Activated T-cell treated with anti-CD3 and anti-CD28 coated beads, Interleukin-2, amount 50 U/mL, for 4 hours (primary cell): ENCODE results near the gene PRICKLE4. TPM values are rescaled to one million over a fixed set of nuclear protein-coding genes. Genes with fewer than 3 reads are reported as not detected.
"Not testable (repeated sequence)": the region's sequence is repeated elsewhere in the genome, so short reads cannot be mapped to it uniquely, and the experiment has no call there.

Experiments
- ATAC-seq, 2 donors: fragments of 200-7000 bp; cut with Tn5 transposase; one replicate each; pipeline ENCODE4 v1.10.0; 2021
- DNase-seq: peaks from one replicate; pipeline ENCODE4 v3.0.0-alpha.2; 2020
- H3K27me3 Mint-ChIP-seq: one replicate; pipeline ENCODE4 v1.8.0; 2021; ENCODE audit warnings: low read depth, mixed read lengths
- H3K36me3 Mint-ChIP-seq: one replicate; pipeline ENCODE4 v1.8.0; 2022; ENCODE audit warnings: mixed read lengths; ENCODE audit not compliant: insufficient read depth
- H3K4me1 Mint-ChIP-seq: one replicate; pipeline ENCODE4 v1.8.0; 2021; ENCODE audit warnings: low read depth, mixed read lengths
- H3K4me3 Mint-ChIP-seq: one replicate; pipeline ENCODE4 v1.8.0; 2021; ENCODE audit warnings: mild to moderate bottlenecking, moderate library complexity, mixed read lengths
- H3K9me3 Mint-ChIP-seq: one replicate; pipeline ENCODE4 v1.8.0; 2021; ENCODE audit warnings: mixed read lengths
- total RNA-seq, 3 donors: library from RNA; stranded (reverse); gene quantifications; one replicate each; pipeline ENCODE4 v1.2.1, GENCODE V29; 2021

The PRICKLE4 gene
- total RNA-seq, 3 donors from 2014 or later: not detected

DNA sequence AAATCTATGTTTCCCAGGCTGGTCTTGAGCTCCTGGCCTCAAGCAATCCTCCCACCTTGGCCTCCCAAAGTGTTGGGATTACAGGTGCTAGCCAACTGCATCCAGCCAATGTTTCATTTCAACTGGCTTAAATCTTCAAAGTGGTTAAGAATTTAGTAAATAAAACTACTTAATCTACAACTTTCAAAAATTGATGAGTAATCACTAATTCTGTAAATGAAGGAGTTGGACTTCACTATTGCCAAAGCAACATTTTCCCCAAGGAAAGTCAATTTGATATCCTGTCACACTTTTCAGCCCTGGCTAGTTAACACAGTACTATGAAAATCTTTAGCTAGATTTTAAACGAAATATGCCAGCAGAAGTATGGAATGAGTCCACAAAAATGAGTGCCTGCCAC, 10.7 kb downstream of the PRICKLE4 start:
- no peak overlapping the region for H3K4me3 Mint-ChIP-seq
- no peaks in the 10 kb centered on the region for H3K9me3 Mint-ChIP-seq
- peaks cover 12% of the 10 kb centered on the region for H3K4me1 Mint-ChIP-seq
- DNase-seq (no peak), ATAC-seq (no peak)
- H3K36me3 Mint-ChIP-seq: peaks cover 21% of the 10 kb centered on the region
- H3K27me3 Mint-ChIP-seq: no peaks in the 10 kb centered on the region

DNA sequence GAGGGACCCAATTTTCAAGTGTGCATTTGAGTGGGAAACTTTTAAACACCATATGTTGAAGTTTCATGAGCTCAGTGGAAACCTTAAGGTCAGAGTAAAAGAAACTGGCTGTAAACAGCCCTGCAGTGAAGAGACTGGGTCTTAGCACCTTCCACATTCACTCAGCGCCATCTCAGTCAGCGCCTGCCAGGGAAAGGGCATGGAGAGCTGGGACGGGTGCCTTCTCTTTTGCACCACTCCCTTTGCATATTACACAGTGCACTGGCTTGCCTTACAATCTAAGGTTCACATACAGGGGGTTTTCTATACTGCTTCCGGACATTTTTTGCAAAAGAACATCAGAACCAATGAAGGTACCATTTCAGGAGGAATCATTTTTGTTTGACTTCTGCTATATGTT, 11.4 kb downstream of the PRICKLE4 start:
- H3K27me3 Mint-ChIP-seq: no peaks in the 10 kb centered on the region

DNA sequence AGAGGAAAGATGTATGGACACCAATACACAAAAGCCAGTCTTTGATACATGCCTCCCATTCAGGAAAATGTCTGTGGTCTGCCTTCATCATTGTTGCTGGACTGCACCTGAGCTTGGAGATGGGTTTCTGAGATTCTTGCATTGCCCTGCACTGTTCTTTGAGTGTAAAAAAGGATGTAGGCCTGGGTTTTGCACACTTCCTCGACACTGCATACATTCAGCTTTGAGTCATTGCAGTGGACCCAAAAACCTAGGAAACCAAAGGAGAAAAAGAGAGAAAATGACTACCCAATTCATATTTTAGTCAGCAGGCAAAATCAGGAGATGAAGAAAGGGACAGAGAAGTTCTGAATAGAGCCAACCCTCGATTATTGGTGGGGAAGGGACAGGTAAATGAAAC, 15.9 kb downstream of the PRICKLE4 start:
- ATAC-seq (no peak), DNase-seq (no peak)
- Mint-ChIP-seq H3K27me3 (no peaks in the 10 kb centered on the region), H3K9me3 (no peaks in the 10 kb centered on the region), H3K4me1 (no peaks in the 10 kb centered on the region), H3K36me3 (peaks cover 8% of the 10 kb centered on the region), H3K4me3 (no peak overlapping the region)

More for the DNA sequence above, 11.4 kb downstream of the PRICKLE4 start:
- ATAC-seq: no peak
- Mint-ChIP-seq H3K4me1 (peaks cover 12% of the 10 kb centered on the region), H3K4me3 (no peak overlapping the region), H3K36me3 (peaks cover 21% of the 10 kb centered on the region), H3K9me3 (no peaks in the 10 kb centered on the region)
- DNase-seq: no peak

DNA sequence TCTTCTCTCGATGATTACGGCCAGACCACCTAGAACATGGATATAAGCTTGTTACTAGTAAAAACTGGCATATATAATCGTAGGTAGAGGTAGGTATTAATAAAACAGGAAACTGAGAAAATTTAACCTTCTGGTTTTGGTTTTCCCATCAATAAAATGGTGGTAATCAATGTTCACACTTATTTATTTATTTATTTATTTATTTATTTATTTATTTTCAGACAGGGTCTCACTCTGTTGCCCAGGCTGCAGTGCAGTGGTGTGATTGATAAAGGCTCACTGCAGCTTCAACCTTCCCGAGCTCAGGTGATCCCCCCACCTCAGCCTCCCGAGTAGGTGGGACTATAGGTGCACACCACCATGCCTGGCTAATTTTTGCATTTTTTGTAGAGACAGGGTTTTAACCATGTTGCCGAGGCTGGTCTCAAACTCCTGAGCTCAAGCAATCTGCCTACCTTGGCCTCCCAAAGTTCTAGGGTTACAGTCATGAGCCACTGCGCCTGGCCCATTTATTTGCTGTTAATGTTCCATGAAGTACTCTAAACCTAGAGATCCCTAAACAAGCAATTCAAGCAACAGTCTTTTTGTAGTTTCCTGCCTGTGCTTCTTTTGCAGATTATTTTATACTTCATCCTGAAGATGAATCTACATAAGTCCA, 18.4 kb downstream of the PRICKLE4 start:
- no peaks in the 10 kb centered on the region for H3K36me3 Mint-ChIP-seq
- H3K27me3 Mint-ChIP-seq: no peaks in the 10 kb centered on the region
- no peak for ATAC-seq
- no peak overlapping the region for H3K4me3 Mint-ChIP-seq
- no peak for DNase-seq
- H3K9me3 Mint-ChIP-seq: no peaks in the 10 kb centered on the region
- H3K4me1 Mint-ChIP-seq: no peaks in the 10 kb centered on the region

DNA sequence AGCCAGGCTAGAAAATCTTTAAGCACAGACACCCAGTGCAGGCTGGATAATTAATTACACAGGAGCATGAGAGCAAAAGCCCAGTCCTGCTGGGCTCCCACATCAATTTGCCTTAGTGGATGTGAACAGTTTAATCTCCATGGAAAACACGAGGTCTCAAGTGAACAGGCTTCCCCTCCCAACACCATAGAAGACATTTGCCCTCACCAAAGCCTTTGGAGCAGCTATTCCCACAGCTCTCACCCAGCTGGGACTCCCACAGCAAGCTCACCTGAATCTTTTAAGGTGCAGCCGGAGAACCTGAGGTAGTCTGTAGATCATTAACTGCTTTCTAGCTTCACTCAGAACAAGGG, 19.0 kb downstream of the PRICKLE4 start:
- Mint-ChIP-seq H3K4me1 (no peaks in the 10 kb centered on the region), H3K4me3 (no peak overlapping the region), H3K36me3 (no peaks in the 10 kb centered on the region)

DNA sequence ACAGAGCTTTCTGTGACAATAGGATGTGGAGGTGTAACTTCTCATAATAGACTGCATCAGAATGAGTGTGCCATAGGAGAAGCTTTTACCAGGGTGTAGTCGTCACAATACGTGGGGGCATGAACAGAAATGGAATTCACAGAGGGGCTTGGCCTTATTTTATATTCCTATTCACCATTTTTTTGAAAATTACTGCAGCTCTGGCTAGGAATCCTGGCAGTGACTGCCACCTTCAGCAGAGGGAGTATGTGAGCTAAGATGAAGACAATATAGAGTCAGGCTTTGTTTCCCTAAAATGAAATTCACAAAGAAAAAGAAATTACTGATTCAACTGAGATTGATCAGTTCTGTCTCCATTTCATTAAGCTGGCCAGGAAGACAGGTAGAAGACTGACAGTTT, 20.8 kb downstream of the PRICKLE4 start:
- Mint-ChIP-seq H3K4me1 (no peaks in the 10 kb centered on the region), H3K36me3 (no peaks in the 10 kb centered on the region)
- no peak for ATAC-seq

More for the DNA sequence above, 19.0 kb downstream of the PRICKLE4 start:
- ATAC-seq (no peak), DNase-seq (no peak)
- Mint-ChIP-seq H3K27me3 (no peaks in the 10 kb centered on the region), H3K9me3 (no peaks in the 10 kb centered on the region)

DNA sequence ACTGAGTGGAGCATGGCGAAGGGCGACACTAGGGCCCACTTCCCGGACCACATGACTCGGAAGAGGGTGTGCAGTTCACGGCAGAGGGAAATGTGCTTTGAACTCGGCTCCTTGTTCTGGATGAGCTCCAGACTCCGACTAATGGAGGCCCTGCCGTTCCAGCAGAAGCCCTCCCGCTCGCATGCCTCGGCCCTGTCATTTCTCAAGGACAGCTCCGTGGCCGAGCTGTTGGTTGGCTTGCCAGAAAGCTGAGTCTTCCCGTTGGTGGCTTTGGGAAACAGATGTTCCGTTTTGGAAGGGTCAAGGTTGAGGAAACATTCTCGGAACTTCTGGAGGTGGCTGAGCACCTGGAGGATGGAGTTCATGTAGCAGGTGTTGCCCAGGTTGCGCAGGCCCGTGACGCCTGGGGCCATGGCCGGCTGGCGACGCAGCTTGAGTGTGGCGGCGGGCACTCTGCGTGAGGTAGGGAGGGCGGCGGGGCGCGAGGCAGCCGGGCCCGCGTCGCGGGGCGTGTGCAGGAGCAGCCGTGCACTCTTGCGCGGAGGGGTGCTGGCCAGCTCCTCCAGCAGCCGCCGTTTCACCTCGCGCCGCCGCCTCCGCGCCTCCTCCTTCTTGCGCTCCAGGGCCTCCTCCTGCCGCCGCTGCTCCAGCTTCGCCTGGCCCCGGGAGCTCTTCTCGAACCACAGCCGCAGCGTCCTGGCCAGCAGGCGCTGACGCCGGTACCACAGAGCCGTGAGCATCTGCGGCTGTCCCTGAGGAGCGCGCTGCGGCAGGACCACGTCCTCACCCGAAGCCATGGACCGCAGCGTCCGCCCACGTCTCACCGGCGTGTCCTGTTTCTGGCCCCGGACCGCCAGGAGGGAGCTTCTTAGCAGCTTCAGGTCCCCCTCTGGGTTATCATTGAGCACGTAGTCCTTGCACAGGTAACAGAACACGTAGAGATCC, 25.5 kb downstream of the PRICKLE4 start:
- ATAC-seq: no peak
- H3K27me3 Mint-ChIP-seq: no peaks in the 10 kb centered on the region
- no peak for DNase-seq
- H3K4me1 Mint-ChIP-seq: no peaks in the 10 kb centered on the region
- no peak overlapping the region for H3K4me3 Mint-ChIP-seq
- H3K9me3 Mint-ChIP-seq: no peaks in the 10 kb centered on the region
- no peaks in the 10 kb centered on the region for H3K36me3 Mint-ChIP-seq

More for the DNA sequence above, 20.8 kb downstream of the PRICKLE4 start:
- DNase-seq: no peak
- H3K9me3 Mint-ChIP-seq: no peaks in the 10 kb centered on the region
- no peaks in the 10 kb centered on the region for H3K27me3 Mint-ChIP-seq
- no peak overlapping the region for H3K4me3 Mint-ChIP-seq

DNA sequence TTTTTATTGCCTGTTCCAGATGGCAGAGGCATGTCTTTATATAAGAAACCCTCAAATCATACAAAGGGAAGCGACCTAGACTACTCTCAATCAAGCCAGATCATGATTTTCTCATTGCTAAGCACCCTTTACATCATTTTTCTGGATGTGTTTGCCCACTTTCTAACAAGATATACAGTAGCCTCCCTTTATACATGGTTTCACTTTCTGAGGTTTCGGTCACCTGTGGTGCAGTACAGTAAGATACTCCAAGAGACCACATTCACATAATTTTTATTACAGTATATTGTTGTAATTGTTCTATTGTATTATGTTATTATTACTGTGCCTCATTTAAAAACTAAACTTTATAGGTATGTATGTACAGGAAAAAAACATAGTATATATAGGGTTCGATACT, 30.5 kb downstream of the PRICKLE4 start:
- no peak for ATAC-seq
- Mint-ChIP-seq H3K36me3 (no peaks in the 10 kb centered on the region), H3K4me3 (no peak overlapping the region), H3K9me3 (no peaks in the 10 kb centered on the region), H3K27me3 (no peaks in the 10 kb centered on the region), H3K4me1 (peaks cover 2% of the 10 kb centered on the region)
- no peak for DNase-seq

DNA sequence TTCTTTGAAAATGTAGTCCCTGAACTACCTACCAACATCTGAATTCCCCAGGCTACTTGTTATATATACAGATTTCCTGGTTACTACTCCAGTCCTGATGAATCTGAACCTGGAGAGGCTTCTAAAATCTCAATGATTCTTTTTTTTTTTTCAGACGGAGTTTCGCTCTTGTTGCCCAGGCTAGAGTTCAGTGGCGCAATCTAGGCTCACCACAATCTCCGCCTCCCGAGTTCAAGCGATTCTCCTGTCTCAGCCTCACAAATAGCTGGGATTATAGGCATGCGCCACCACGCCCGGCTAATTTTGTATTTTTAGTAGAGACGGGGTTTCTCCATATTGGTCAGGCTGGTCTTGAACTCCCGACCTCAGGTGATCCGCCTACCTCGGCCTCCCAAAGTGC, 31.4 kb downstream of the PRICKLE4 start:
- not testable (repeated sequence) for ATAC-seq, H3K4me1 Mint-ChIP-seq, H3K9me3 Mint-ChIP-seq, H3K27me3 Mint-ChIP-seq, H3K36me3 Mint-ChIP-seq, DNase-seq, H3K4me3 Mint-ChIP-seq

DNA sequence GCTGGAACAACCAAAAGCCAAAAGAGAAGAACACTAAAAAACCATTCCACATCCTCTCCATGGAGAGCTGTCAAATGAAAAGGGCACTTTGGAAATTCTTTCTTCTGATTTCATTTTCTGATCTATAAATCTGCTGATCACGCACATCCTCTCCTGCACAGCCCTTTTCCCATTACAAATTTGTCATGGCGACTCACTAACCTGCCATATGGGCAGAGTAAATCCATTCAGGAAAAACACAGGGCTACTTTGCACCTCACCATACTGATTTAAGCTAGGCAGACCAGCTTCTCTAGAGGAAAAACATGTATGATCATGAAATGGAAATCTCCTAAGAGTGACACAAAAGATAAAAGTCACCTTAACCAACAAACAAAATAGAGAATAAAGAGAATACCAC, 32.9 kb downstream of the PRICKLE4 start:
- no peak for ATAC-seq
- Mint-ChIP-seq H3K4me1 (peaks cover 4% of the 10 kb centered on the region), H3K36me3 (no peaks in the 10 kb centered on the region), H3K4me3 (no peak overlapping the region), H3K27me3 (no peaks in the 10 kb centered on the region), H3K9me3 (no peaks in the 10 kb centered on the region)
- DNase-seq: no peak

DNA sequence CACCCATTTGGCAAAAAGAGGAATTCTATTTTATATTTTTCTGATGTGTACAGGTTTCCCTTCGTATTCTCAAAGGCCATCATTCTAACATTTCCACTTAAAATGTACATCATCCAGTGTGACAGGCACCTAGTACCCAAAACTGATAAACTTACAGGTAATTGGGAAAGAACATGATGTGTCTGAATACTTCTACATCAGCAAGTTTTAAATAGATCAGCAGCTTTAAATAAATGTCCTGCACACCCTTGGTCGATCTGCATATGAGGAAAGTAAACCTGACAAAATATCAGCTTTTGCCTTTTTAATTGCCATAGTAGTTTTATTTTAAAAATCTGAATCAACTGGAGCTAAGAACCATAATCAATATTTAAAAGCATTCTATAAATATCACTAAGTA, 33.4 kb downstream of the PRICKLE4 start:
- Mint-ChIP-seq H3K4me3 (no peak overlapping the region), H3K4me1 (peaks cover 4% of the 10 kb centered on the region)

DNA sequence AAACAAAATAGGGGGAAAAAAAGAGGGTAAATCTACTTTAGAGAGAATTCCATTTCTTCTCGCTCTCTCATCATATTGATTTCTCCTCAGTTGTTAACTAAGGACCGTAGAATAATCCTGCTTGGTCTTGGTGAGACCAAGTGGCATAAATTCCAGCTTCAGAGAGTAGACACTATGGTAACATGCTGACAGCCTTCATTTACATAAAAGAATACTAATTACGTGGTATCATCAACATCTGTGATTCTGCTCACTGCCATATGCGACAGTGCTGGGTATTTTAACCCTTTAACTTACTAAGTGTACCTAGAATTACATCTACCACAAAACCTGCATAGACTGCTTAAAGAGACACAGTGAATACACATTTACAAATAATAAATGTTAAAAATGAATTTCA, 34.0 kb downstream of the PRICKLE4 start:
- Mint-ChIP-seq H3K9me3 (no peaks in the 10 kb centered on the region), H3K4me3 (no peak overlapping the region), H3K36me3 (no peaks in the 10 kb centered on the region), H3K27me3 (no peaks in the 10 kb centered on the region), H3K4me1 (peaks cover 4% of the 10 kb centered on the region)
- DNase-seq: no peak
- no peak for ATAC-seq

More for the DNA sequence above, 33.4 kb downstream of the PRICKLE4 start:
- no peaks in the 10 kb centered on the region for H3K36me3 Mint-ChIP-seq
- H3K9me3 Mint-ChIP-seq: no peaks in the 10 kb centered on the region
- DNase-seq (no peak), ATAC-seq (no peak)
- H3K27me3 Mint-ChIP-seq: no peaks in the 10 kb centered on the region

DNA sequence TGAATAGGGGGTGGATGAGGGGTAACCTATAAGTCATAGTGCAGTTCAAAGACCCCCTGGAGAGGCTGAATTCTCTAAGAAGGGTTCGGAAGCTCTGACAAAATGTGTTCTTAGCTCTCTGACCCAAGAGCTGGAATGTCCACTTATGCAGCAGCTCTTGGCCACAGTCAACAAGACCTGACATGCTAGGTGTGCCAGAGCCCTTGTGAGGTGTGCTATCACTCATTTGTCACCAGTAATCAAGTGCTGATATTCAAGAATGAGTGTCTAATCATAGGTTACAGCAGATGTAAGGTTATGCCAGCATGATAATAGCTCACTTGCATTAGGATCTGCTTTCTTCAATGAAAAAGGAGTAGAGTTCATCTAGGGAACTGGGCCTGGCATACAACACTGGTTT, 35.0 kb downstream of the PRICKLE4 start:
- Mint-ChIP-seq H3K4me3 (no peak overlapping the region), H3K9me3 (no peaks in the 10 kb centered on the region), H3K27me3 (no peaks in the 10 kb centered on the region), H3K36me3 (no peaks in the 10 kb centered on the region), H3K4me1 (peaks cover 4% of the 10 kb centered on the region)
- ATAC-seq: no peak
- no peak for DNase-seq

DNA sequence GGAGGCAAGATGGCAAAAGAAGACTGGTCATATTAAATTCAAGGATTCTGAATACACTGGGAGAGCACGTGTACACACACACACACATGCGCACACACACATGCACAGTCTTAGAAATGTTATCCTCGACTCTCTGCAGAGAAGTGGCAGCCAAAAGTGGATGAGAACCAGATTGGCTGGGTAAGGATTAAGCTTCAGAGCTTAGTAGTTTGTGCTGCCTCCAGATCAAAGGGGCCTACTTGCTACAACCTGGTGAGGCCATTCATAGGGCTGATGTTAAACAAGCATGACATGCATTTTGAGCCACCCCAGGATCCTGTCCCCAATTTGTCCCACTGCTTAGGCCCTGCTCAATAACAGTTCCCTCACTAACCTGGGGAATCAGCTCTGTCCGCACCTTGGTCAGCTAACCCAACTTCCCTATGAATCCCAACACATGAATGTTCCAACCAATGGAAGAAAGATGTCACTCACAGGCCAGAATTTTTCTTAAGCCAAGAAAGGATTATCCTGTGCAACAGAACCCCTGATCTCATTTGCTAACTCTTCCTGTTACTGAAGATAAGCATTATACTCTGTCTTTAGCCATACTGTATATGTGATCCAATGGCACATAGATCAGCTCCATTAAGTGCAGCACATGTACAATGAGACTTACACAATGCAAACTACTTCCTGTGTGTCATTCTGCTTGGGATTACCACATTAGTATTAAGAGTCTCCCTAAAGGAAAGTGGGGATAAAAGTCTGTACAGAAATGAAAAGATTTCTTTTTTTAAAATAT, 37.9 kb downstream of the PRICKLE4 start:
- Mint-ChIP-seq H3K36me3 (no peaks in the 10 kb centered on the region), H3K27me3 (no peaks in the 10 kb centered on the region), H3K9me3 (no peaks in the 10 kb centered on the region), H3K4me1 (peaks cover 4% of the 10 kb centered on the region), H3K4me3 (no peak overlapping the region)
- DNase-seq (no peak), ATAC-seq (no peak)
